GM12892 (cell line): ENCODE results near the gene ZBTB20.

ENCODE experiments used
- POLR2A ChIP-seq: IDR thresholded peaks from 2 replicates; pipeline ENCODE4 v1.6.1; 2011; ENCODE audit warnings: low read depth, low read length, control low read depth
- POLR2AphosphoS5 ChIP-seq: IDR thresholded peaks from 2 replicates; pipeline ENCODE4 v1.6.1; 2011; ENCODE audit warnings: low read depth, low read length, control low read depth
- TAF1 ChIP-seq: IDR thresholded peaks from 2 replicates; pipeline ENCODE4 v1.6.1; 2011; ENCODE audit warnings: low read depth, mild to moderate bottlenecking, control low read depth, low read length, borderline replicate concordance

DNA sequence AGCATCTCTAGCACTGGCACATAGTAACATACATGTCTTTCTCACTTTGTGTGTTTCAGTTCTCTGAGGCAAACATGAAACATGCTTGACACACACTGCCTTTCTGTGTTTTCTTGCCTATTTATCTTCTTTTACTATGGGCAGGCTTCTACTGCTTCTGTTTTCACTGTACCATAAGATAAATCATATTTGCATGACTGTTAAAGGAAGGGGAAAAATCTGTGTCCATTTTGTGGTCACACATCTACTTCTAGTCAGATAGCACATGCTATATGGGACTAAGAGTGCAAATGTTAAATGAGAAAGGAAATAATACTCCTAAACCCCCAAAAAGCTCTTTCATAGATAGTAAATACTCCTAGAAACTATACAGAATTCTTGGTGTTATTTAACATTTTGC is 386.4 kb downstream of the ZBTB20 start:
- TF ChIP-seq POLR2A (no peak), TAF1 (no peak), POLR2AphosphoS5 (no peak)
